HG02852 (cell line): ENCODE results near the gene MRPS18C.

Experiments used
- ATAC-seq: cut with Tn5 transposase; IDR thresholded peaks from one replicate; pipeline ENCODE4 v1.9.1; 2021; ENCODE audit warnings: mild to moderate bottlenecking, moderate library complexity; ENCODE audit not compliant: unreplicated experiment

The MRPS18C gene

DNA sequence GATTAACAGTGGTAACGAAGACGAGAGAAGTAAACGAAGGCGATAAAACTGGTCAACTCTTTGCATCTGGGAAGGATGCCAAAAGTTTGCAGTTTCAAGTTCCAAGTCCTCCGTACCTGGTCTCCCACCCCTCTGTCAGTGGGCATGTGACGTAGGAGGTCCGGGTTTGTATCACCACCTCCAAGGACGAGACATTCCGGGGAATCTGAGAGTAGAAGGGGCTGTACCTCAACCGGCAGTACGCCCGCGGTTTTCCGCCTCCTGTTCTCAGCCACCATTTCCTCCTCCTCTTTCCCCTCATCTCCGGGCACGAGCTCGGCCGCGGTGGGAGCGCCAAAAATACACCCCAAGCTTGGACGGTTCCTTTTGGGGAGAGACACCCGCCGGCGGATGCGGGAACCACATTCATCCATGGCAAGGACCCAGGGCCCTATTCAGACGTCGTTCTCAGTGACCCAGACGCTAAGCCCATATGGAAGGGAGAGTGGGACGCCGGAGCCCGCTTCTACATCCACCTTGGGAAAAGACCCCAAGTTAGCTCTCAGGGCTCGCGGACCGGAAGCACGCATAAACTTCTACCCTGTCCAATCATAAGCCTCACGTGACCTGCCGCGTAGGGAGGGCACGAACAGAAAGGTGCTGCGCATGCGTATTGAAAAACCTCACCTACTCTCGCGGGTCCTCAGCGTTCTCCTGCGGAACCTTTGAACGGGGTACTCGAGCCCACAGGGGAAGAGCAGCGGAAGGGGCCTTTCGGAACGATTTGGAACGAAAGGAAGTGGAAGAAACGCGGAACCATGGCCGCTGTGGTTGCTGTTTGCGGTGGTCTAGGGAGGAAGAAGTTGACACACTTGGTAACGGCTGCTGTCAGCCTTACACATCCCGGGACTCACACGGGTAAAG, at the start of gene MRPS18C, which contains the start of gene HELQ:
MRPS18C (plus strand) TSS at position 778 of the 903 bp plus-strand sequence; CDS start at position 798, 20 bp downstream.
HELQ (minus strand) TSS at position 543 of the 903 bp plus-strand sequence; CDS start at position 413, 130 bp downstream.
- peak; percentile 93 for ATAC-seq

- no peak for ATAC-seq
Measured at GRCh38 chr4:83408908-83409307, 47.0 kb upstream of the MRPS18C start.

DNA sequence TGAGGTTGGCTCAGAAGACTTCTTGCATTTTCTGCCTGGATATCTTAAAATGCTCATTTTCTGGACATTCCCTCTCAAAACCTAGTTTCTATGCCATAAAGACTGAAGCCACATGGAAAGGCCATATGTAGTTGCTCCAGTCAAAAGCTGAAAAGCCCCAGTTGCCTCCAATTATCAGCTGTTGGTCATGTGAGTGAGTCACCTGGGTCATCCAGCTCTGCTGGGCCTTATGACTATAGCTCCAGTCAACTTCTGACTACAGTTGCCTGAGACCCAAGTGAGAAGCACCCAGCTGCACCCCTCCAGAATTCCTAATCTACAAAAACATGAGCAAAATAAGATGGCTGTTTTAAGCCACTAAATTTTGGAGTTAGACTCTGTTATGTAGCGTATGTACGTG, 42.2 kb upstream of the MRPS18C start:
- ATAC-seq: no peak

GRCh38 chr4:83417566-83417965, 38.3 kb upstream of the MRPS18C start:
- ATAC-seq: no peak

GRCh38 chr4:83418211-83418610, 37.6 kb upstream of the MRPS18C start:
- no peak for ATAC-seq

GRCh38 chr4:83431200-83431599, 24.7 kb upstream of the MRPS18C start:
- ATAC-seq: no peak

DNA sequence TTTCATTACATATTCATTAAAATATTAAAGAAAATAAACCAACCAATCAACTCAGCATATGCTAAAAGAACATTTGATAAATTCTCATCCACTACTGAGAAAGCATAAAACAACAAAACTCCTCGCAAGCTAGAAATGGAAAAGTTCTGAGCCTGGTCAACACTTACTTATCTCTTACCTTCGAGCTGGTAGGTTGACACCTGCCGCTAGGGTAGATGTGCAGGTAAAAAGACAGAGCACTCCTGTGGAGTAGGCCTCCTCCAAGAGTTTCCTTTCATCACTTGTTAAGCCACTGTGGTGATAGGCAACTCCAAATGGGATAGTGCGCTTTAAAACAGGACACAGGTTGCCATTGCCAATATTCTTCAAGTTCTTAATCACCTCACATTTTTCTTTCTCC, 19.2 kb upstream of the MRPS18C start:
- ATAC-seq: no peak

GRCh38 chr4:83438719-83439118, 17.1 kb upstream of the MRPS18C start:
- ATAC-seq: no peak

DNA sequence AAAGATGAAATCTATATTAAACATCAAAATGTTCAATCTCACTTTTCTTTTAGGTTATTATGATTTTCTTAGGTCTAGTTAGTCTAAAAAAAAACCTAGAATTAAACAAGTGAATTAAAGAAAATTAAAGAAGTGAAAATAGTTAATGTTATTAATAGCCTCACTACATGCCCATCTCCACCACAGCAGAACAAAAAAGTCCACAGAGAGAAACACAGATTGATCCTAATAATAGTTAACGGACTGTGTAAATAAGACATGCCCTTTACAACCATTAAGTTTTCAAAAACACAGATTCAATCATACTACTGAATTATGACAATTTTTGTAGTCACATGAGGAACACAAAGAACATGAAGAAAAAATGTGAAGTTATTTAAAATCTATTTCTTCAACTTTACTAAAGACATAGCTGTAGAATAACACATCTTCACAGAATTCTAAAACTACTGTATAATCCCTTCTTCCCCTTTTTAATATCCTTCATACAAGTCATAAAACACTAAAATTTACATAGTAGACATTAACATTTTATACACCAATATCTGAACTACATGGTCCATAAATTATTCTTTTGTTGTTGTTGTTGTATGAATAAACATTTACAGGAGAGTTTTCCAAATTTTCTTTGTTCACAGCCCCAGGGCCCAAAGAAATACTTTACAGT, 15.6 kb upstream of the MRPS18C start:
- no peak for ATAC-seq

GRCh38 chr4:83440899-83441298, 15.0 kb upstream of the MRPS18C start:
- no peak for ATAC-seq

DNA sequence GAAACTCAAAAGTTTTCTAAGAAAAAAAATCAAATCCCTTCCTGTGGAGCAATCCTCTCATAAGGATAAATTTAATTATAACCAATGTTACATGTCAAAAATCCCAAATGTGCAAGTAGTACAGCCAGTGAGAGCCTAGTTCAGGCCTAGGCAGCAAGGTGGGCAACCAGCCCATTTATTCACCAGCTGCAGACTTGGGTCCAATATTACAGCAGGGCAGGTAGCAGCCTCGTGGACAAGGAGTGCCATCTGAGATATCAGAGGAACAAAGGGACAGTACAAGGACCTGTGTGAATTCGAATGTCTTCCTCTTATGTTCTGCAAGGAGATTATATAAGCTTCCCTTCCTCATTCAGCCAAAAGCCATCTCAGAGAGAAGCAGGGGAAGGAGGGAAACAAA, 6.8 kb upstream of the MRPS18C start:
- ATAC-seq: no peak

DNA sequence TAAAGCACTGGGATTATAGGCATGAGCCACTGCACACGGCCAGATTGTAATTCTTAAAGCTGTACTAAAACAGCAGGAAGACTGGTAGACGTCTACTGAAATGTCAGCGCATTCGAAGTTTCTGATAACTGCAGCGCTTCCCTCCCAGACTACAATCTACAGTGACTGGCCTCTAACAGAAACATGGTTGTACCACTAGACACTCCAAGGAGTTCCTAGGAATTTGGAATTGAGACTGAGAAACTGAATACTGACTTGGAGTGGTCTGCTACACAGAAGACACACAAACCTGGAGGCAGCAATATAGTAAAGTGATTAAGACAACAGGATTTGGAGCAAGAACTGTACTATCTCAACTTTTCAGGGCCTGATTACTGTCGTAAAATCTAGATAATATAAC, 1.2 kb upstream of the MRPS18C start:
- ATAC-seq: no peak

- ATAC-seq: no peak
Measured at GRCh38 chr4:83456184-83456501, 285 bp downstream of the MRPS18C start.

DNA sequence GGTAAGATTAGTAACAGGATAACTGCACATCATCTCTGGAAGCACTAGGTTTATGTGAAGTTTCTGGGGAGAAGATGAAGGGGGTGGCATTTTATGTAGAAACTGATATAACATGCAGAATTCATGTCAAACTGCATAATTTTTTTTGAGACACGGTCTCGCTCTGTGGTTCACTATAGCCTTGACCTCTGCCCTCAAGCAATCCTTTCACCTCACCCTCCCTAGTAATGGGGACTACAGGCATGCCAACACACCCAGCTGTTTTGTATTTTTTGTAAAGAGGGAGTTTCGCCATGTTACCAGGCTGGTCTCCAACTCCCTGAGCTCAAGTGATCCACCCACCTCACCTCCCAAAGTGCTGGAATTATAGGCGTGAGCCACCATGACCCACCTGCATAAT, 17.6 kb downstream of the MRPS18C start:
- ATAC-seq: no peak

DNA sequence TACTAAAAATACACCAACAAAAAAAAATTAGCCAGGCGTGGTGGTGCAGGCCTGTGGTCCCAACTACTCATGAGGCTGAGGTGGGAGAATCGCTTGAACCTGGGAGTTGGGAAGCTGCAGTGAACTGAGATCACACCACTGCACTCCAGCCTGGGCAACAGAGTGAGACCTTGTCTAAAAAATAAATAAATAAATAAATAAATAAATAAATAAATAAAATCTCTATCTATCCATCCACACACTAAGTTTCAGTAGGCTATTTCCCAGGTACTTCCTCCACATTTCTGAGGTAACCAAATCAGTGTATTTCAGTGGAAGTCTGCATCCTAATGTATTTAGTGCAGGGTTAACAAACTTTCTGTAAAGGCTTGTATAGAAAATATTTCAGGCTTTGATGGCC, 18.1 kb downstream of the MRPS18C start:
- no peak for ATAC-seq

DNA sequence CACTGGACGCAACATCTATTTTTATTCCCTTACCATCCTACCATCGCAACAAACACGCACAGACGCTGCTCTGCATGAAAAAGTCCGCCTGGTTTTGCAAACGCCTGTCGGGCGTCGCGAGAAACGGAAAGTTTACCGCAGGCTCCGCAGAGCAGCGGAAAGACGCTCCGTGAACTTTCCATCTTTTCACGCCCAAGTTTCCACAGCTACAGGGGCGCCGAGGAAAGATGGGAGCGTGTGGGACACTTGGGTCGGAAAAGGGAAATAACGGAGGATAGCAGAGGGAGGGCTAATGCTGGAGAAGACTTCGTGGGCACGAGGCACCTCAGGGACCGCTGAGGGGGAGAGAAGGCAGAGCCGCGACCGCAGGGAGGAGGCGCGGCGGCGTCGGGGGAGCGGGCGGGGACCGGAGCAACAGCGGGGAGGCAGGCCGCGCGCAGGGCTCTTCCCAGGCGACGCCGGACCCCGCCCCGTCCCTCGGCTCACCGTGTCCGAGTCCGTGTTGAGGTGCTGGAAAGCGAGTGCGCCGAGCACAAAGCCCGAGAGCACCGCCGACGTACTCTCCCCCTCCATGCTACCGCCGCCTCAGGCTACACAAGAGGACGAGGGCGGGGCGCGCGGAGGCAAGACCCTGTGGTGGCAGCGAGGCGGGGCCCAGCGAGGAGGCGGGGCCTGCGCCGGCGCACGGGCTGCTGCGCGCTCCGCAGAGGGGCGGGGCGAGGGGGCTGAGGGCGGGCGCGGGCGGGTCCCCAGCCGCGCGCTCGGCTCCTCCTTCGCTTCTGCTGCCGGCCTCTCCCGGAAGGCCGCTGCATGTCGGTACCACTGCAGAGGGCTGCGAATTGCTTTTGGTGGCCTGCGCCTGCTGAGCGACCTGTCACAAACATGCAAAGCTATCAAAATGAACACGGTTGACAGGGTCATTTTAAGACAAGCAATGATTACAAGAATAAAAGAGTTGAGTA, 28.9 kb downstream of the MRPS18C start, which contains the start of gene ABRAXAS1:
ABRAXAS1 (minus strand) TSS at position 601 of the 962 bp plus-strand sequence; CDS start at position 573, 28 bp downstream.
- peak; percentile 95 for ATAC-seq

- no peak for ATAC-seq
Measured at GRCh38 chr4:83486457-83487129, 30.7 kb downstream of the MRPS18C start.

DNA sequence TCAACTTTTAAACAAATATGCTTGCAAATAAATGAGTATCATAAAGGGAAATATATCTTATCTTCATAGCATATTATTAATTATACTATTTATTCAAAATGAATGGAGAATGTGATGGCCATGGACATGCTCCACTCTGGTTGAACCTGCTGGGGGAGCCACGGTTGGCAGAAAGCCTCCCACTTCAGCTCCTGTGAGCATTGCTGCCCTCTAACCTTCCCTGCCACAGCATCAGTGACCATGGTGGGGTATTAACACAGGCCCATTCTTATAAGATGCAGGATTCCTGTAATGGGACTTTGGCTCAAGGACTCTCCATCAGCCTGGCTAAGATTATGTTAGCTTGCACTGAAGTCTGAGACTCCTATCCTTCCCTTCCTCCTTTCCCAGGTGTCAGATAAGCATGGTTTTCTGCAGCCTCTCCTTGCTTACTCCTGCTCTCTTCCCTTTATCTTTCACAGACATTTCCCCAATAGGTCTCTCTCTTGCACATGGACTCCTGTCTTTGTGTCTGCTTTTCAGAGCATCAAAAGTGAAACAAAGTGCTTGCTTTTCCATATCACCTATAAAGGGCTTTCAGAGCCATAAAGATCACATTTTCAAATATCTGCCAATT, 34.0 kb downstream of the MRPS18C start:
- no peak for ATAC-seq

DNA sequence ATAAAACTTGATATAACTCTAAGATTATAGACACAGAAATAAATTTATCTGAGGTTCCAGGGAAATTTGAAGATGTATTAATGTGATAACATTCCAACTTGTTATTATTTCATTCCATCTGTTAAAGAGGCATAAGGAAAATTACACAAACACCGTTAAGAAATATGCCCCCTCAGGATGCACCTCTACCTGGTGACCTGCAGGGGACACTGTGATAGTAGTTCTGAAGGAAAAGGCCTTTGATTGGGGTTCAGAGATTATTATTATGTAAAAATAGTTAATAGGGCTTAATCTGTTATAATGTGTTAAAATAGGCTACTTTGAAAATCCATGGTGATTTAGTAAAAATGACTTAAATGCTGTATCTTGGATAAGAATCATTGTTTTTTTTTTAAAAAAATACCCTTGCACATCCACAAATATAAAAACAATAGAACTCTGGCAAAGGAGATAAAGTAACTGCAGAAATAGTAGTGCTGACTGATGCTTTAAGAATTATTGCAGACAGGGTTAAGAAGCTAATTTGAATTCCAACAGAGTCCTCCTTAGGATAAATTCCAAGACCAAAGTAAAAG, 35.1 kb downstream of the MRPS18C start:
- ATAC-seq: peak; percentile 75
